Stimulated activated CD8-positive, alpha-beta memory T cell treated with anti-CD3 and anti-CD28 coated beads, Interleukin-7, amount 100 ng/mL, for 1 hour (primary cell): ENCODE measurements around the gene PIK3R2.
"Not testable (repeated sequence)": the region's sequence is repeated elsewhere in the genome, so short reads cannot be mapped to it uniquely, and the experiment has no call there.

Source experiments
- DNase-seq, 2 donors: peaks; one replicate each; pipeline ENCODE4 v3.0.0-alpha.2; 2020; ENCODE audit warnings: low read depth in 2 of 2

The PIK3R2 gene

GRCh38 chr19:18152817-18153555, at the start of gene PIK3R2:
TSS of gene PIK3R2 (plus strand) at chr19:18153163. CDS start at chr19:18155880, 2,717 bp downstream.
- peak; percentile 99 for DNase-seq

GRCh38 chr19:18104793-18105131, 48.2 kb upstream of the PIK3R2 start:
- DNase-seq, result no peak

DNA sequence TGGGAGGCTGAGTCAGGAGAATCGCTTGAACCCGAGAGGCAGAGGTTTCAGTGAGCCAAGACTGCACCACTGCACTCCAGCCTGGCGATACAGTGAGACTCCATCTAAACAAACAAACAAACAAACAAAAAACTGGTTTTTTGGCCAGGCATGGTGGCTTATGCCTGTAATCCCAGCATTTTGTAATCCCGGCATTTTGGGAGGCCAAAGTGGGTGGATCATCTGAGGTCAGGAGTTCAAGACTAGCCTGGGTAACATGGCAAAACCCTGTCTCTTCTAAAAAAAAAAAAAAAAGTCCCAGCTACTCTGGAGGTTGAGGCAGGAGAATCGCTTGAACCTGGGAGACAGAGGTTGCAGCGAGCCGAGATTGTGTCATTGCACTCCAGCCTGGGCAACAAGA, 47.7 kb upstream of the PIK3R2 start:
- not testable (repeated sequence) for DNase-seq

GRCh38 chr19:18107235-18107634, 45.7 kb upstream of the PIK3R2 start:
- DNase-seq, result no peak

DNA sequence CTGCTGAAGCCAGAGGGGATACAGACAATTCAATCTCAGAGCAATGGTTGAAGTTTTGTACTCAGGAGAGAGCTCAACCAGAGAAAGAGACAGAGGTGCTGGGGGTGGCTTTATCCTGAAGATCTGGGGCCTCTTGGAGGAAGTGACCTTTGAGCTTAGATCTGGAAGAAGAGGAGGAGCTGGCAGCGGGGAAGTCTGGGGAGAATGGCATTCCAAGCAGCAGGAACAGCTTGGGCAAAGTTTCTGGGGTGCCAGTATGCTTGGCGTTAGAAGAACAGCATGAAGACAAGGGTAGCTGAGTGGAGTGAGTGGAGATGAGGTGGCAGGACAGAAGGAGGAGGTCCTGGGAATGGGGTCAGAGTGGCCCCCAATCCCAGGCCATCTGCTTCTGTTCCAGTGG, 44.1 kb upstream of the PIK3R2 start:
- DNase-seq, result no peak

- DNase-seq, result no peak
These were observed 43.6 kb upstream of the PIK3R2 start for GRCh38 chr19:18109341-18109732.

DNA sequence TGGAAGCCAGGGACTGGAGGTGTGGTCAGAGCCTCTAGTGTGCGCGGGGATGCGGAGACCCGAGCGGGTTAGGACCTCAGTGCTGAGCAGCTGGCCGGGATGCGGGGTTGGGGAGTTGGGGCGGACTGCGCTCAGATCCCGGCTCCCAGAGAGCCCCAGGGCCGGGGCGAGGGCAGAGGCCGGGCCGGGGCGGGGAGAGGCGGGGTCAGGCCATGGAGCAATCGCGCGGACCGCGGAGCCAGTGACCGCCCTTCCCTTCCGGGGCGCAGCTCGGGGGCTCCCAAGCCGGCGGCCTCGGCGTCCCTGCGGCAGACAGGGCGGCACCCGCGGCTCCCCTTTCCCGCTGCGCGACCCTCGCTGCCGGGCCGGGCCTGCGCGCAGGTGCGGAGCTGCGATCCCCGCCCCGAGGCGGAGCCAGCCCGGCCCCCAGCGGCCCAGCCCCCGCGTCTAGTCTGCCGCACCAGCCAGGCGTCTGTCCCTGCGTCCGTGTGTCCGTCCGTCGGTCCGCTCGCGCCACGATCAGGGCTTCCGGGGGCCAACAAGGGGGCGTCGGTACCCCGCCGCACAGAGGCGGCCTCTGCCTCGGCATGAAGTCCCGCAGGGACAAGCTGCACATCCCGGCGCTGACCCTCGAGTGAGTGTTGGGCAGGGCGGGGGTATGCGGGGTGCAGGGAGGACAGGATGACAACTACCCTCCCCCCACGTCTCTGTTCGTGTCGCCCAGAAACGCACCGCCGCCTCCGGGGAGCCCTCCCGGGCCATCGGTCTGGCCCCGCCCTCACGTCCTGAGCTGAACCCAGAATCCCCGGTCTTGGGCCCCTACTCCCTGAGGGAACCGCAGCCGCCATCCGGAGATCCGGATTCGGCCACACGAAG, 43.0 kb upstream of the PIK3R2 start:
- no peak for DNase-seq

GRCh38 chr19:18110609-18111232, 42.2 kb upstream of the PIK3R2 start:
- no peak for DNase-seq

DNA sequence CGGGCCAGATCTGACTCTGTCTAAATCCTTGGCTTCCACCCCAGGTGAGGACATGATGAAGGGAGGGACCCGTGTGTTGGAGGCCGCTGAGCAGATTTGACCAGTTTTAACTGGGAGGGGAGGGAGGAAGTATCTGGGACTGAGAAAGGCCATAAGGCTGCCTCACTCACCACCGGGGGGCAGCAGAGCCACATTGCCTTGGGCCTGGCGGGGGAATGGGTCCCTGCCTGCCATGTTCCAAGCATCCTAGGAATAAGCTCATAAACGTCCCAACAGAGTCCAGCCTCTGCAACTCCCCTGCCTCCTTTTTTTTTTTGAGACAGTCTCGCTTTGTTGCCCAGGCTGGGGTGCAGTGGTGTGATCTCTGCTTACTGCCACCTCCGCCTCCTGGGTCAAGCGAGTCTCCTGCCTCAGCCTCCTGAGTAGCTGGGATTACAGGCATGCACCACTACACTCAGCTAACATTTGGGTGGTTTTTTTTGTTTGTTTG, 39.9 kb upstream of the PIK3R2 start:
- DNase-seq, result peak; percentile 54 to 66

DNA sequence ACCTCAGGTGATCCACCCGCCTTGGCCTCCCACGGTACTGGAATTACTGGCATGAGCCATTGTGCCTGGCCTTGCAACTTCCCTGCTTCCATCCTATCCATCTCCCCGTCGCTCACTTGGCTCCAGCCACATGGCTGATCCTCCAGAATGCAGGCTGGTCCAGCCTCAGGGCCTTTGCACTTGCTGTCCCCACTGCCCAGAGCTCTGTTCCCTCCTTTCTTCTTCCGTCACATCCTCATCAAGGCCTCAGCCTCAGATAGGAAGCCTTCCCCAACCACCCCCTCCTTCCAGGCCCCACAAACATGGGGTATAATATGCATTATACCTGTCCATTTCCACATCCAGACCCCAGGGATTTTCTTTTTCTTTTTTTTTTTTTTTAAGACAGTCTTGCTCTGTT, 39.1 kb upstream of the PIK3R2 start:
- DNase-seq, result no peak

- no peak for DNase-seq
These were observed 38.5 kb upstream of the PIK3R2 start for GRCh38 chr19:18114483-18114882.

DNA sequence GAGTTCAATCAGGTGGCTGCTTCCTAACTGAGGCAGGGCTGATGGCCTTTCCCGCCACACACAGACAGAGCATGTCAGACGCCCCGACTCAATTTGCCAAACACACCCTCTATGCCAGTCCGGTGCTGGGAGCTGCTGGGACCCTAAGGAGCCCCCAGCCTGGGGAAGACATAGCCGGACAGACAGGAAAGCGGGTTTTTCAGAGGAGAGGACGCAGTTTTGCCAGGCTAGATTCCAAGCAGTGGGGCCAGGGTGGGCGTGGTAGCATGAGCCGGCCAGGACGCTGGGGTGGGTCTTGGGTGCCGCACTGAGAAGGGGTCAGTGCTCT, 35.6 kb upstream of the PIK3R2 start:
- DNase-seq, result no peak

DNA sequence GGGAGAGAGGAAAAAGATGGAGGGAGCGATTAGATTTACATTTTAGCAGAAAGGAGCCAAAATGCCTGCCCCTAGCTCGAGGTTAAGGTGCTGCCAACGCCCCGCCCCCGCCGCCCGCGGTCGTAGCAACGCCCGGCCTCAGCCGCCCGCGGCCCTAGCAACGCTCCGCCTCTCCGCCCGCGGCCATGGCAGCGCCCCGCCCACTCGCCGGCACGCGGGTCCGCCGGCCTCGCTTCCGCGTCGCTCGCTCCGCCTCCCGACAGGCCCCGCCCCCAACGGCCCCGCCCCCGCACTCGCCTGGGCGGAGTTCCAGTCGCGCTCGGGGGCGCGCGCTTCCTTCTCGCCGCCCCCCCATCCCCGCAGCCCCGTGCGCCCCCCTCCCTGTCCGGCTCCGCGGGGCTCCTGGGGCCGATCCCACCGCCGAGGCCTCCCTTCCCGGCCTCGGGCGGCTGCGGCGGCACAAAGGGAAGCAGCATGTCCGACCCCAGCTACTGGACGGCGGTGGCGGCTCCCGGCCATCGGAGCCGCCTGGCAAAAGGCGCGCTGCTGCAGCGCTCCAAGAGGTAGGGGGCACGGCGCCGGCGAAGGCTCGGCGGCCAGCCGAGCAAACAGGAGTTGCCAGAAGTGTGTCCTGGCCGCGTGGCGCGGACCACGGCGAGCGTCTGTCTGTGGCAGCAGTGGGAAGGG, 35.1 kb upstream of the PIK3R2 start:
- peak; percentile 94 for DNase-seq

DNA sequence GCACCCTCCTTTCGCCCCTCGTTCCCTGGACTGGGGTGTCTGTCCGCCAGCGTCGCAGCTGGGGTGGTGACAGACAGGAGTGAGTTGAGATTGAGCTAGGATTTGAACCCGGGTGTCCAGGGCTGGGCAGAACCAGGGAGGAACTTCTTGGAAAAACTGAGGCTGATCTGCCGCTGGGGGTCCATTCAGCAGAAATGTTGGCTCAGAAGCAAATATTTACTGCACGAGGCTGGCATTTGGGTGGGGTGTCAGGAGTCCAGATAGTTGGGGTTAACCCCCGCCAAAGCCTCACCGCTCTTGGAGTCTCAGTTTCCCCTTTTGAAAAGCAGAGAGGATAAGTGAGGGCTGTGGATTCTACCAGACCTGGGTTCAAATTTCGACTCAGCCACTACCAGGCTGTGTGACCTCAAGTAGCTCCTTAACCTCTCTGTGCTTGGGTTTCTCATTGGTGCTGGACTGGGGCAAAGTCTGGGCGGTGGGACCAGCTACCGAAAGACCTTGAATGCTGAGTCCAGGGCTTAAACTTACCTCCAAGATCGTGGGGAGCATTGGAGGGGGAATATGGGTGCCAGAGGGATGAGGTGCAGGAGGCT, 34.4 kb upstream of the PIK3R2 start:
- no peak for DNase-seq

GRCh38 chr19:18119013-18119716, 33.8 kb upstream of the PIK3R2 start:
- DNase-seq, result no peak

DNA sequence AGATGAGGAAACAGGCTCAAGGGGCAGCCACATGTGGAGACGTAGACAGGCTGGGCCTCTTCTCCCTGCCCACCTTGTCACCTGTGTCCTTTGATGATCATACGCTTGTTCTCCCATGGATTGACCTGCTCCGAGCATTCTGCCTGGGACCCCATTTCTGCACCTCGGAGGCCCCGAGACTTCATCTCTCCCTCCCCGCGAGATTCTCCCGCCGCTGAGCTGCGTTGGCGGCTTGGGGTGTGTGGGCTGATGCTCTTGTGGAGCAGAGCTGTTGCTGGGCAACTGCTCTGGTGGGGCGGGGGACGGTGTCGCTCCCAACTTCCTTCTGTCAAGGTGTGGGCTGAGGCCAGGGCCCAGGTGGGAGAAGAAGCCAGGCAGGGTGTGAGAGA, 33.3 kb upstream of the PIK3R2 start:
- no peak for DNase-seq

DNA sequence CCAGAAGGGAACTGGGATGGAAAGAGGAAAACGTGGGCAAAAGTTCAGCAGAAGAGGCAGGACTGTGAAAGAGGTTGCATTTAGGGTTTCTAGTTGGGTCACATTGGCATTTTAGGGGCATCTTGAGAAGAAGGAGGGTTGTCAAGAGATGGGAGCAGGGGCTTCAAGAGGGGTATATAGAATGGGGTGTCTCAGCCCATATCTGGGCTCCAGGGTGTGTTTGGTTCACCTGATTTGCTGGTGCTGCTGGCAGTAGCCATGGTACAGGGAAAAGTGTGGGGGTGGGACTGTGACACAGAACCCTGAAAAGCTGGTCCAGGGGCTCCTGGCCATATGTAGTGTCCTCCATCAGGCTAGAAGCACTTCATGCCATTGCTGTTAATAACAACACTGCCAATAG, 32.8 kb upstream of the PIK3R2 start:
- no peak for DNase-seq

DNA sequence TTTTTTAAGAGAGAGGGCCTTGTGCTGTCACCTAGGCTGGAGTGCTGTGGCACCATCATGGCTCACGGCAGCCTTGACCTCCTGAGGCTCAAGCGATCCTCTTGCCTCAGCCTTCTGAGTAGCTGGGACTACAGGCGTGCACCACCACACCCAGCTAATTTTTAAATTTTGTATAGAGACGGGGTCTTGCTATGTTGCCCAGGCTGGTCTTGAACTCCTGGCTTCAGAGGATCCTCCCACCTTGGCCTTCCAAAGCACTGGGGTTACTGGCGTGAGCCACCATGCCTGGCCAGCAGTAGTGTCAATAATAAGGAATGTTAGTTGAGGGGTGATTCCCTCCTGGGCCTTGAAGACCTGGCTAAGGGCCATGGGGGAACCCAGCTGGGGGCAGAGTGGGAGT, 31.8 kb upstream of the PIK3R2 start:
- no peak for DNase-seq

DNA sequence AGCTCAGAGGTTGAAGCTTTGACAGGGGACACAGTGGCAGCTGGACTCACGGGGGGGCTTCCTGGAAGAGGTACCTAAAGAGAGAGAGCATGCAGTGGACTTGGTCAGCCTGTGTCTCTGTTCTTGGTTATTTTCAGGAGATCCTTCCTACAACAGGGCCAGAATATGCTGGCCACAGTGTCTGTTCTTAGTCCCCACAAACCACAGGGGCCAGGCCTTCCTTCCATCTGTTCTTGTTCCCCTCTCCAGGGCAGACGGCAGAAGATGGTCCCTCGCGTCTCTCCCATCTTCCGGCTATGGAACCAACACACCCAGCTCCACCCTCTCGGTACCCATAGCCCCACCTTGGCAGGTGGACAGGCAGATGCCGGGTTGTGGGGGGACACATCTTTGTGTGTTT, 30.5 kb upstream of the PIK3R2 start:
- no peak for DNase-seq

DNA sequence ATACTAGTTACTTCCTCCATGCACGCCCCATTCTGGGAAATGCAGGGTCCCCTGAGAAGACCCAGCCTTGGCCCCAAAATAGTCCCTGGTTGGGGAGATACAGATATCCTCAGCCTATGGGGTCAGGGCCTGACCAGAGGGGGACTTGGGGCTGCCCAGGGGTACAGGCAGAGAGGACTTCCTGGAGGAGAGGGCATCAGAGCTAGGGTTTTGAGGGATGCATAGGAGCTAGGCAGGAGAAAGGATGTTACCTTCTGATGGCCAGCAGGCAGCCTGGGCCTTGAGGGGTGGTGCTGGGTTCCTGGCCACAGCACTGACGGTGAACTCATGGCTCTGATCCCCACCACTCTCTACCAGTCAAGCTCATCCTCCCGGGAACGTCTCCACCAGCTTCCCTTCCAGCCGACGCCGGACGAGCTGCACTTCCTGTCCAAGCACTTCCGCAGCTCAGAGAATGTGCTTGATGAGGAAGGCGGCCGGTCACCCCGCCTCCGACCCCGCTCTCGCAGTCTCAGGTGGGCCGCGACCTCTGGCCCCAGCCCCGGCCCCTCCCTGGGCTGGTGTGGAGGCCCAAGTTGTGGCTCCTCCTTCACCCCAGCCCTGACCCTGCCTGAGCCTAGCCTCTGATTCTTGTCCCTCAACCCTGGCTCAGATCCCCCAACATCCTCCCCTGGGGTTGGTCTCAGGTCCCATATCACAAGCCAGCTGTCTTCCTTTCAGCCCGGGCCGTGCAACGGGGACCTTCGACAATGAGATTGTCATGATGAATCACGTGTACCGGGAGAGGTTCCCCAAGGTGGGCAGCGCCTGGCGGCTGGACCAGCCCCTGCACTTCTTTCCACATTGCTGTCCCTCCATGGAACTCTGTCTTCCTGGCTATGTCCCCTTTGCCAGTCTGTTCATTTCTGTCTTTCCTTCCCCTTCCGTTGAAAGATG, 29.8 kb upstream of the PIK3R2 start:
- DNase-seq, result no peak
